Adipose tissue (tissue), 3 donors: Measurements from ENCODE around the gene SKA2. TPM values are rescaled to one million over a fixed set of nuclear protein-coding genes. Genes with fewer than 3 reads are reported as not detected.

Experiments used
- polyA plus RNA-seq, 3 donors: library from polyadenylated mRNA; stranded (reverse); fragments of 200-250 nt; gene quantifications; one replicate each; pipeline ENCODE4 v1.2.3, GENCODE V29; 2013
- donor health status: healthy with polysubstance abuse.
- donor health status: Bipolar disorder and iron deficiency.
- donor health status: healthy.

SKA2 gene
- polyA plus RNA-seq, 3 donors = 11.1 to 52.6 (median 19.4) TPM

Other genes starting within 250 kb of the SKA2 start
- gene TRIM37, start 48.3 kb downstream of the SKA2 start, polyA plus RNA-seq = 10 to 100 TPM in 2 of 3 donors, 1 to 10 TPM in 1; 4.0 to 15.5 (median 10.2) TPM
- 1 to 10 TPM in 1 of 3 donors, under 1 TPM in 2; 0.36 to 1.9 (median 0.94) TPM for gene PRR11, start 560 bp upstream of the SKA2 start, polyA plus RNA-seq
- 1 to 10 TPM; 2.1 to 5.7 (median 5.0) TPM for gene SMG8, start 54.8 kb upstream of the SKA2 start, polyA plus RNA-seq
- 1 to 10 TPM in 1 of 3 donors, under 1 TPM in 1, not detected in 1; 0.46 to 1.0 TPM for gene GDPD1, start 65.3 kb upstream of the SKA2 start, polyA plus RNA-seq
- 10 to 100 TPM in 2 of 3 donors, 1 to 10 TPM in 1; 6.0 to 22.8 (median 18.6) TPM for gene YPEL2, start 176.5 kb upstream of the SKA2 start, polyA plus RNA-seq